DLD1 (cell line): ENCODE data around the gene ELFN2.

Source experiments
- in situ Hi-C: cut with HindIII; loops from 2 replicates; pipeline ENCODE4 v1.10.0; 2017; ENCODE audit warnings: low sequenced_read_pairs

ELFN2 gene

DNA sequence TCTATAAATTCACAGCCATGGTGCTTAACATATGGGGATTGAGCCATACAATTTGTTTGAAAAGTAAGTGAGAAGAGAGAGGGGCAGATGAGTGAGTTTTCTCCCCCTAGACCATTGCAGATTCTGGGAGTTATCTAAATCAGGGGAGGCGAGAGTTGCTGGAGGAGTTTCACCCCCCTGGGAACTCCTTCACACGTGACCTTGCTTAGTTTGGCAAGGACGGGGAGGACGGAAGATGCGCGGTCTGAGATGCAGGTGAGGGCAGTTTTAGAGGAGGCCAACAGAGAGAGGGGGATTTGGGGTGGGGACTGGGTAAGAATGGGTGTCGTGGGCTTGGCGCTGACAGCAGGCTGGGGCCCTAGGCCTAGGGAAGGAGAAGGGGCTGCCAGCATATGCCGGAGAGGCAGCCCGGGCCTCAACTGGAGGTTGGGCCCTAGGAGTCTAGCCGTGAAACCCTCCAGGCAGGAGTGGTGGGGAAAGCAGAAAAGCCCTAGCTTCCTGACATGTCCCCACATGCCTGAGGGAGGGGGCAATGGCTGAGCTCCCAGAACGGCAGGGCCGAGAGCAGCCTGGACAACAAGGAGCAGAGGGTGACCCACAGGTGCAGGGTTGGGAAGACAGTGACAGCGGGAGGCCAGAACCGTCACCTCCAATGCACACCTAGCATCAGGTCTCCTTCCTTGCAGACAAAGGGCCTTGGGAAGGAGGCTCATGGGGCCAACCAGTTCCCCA is 63.9 kb downstream of the ELFN2 start:
- in situ Hi-C loops = no loop called here

DNA sequence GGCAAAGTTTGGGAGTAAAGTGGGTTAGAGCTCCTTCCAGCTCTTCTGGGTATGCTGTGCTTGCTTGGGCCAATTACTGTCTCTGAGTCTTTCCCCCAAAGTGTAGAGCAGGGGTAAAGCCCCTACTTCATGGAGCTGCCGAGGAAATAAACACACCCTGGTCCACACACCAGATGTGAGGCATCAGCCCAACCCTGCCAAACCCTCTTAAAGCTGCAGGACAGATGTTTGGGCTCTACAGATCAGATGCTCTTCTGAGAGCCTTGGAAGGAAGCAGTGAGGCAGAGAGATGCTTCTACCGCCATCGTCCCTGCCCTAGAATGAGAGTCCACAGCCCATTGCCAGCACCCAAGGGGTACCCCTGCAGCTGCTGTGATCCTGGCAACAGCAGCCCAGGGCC is 64.7 kb downstream of the ELFN2 start:
- in situ Hi-C loops = no loop called here

DNA sequence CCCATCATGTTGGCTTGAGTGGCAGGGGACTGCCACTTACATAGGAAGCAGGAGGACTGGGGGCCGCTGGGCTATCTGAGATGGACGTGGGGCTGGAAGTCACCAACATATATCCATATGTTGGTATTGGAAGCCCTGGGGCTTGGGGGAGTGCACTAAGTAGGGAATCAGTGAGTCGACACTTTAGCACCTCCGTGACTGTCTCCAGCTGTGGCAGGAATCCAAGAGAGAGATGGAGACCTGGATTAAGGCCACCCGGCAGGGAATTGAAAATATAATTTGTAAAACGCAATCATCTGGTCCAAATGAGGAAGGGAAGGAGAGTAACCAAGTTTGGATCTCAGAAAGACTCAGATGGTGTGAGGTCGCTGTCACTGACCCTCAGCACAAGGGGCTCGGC is 68.4 kb downstream of the ELFN2 start:
- in situ Hi-C loops = no loop called here

DNA sequence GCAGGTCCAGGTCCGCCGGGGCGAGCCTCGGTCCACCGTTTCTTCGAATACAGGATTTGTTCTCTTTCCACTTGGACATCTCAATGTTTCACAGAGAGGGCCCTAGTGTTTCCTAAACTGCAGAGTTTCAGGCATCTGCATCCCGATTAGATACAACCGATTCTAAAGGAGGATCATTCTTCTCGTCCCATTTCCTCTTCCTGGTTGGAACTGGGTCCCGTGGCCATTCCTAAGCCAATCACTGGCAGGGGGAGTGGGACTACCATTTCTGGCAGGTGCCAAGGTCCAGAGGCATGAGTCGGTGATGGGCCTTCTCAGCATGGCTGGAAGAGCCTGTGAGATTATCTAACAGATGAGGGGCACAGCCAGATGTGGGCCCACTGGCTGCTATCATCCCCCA is 68.9 kb downstream of the ELFN2 start:
- in situ Hi-C loops = no loop called here

DNA sequence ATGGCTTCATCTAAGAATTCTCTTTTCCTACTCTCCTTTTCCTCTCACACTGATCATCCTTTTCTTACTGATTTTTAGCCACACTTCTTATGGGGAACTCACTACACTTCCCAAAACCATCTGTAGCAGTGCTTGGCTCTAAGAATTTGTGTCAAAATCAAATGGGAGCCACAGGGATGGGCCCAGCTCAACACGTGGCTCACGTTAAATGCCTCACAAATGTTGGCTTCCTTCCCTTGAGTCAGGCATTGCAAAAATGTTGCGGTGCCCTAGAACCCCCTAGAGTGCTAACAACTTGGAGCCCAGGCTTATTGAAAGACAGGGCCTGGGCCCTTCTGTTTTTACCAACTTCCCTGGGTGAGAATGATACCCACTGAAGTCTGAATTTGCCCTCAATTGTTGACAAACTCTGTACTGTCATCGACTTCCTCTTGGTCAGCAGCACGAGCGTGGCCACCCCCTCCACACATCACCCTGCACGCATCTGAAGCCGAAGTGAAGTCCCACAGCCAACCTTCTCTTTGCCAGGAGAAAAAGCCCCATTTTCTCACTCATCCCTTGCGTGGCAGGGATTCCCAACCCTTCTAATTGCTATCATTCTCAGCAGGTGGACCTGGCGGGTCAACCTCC is 69.7 kb downstream of the ELFN2 start:
- in situ Hi-C loops = no loop called here

DNA sequence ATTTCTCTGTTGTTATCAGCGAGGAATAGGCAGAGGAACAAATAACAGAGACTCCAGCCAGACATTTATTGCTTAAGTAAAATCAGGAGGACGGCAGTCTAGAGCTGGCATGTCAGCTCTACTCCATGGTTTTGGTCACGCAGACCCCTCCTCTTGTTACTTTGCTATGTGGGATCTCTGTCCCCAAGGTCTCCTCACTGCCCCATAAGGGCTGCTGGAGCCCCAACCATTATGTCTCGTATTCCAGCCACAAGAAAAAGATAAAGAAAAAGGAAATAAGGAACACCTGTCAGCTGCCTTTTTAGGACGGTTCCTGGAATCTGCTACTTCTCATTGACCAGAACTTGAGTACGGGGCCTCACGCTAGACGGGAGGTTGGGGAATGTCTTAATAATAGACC is 70.4 kb downstream of the ELFN2 start:
- in situ Hi-C loops = no loop called here

DNA sequence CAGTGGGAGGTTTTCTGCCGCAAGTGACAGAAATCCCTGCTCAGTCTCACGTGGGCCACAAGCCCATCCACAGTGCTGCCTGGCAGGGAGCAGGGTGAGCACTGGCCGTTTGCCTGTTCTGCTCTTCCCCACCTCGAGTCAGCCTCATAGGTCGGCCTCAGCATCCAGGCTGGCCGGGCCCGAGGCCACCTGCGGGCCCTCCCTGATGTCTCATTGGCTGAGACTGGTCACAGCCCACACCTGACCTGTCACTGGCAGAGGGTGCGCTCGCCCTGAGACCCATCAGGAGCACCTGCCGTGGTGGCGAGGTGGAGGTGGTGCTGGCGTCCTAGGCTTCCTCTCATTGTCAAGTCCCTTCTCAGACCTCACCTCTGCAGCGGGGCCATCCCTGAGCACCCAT is 72.1 kb downstream of the ELFN2 start:
- in situ Hi-C loops = no loop called here

DNA sequence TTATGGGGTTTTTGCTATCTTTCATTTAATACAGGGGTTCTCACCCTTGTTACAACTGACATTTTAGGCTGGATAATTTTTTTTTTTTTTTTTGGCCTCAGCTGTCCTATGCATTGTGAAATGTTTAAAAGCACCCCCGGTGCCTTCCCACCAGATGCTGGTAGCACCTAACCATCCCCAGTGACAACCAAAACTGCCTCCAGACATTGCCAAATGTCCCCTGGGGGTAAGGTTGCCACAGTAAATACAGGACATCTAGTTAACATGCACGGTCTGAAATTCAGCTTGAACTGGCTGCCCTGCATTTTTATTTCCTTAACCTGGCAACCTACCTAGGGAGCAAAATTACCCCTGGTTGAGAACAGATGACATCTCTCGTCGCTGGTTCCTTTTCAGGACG is 72.6 kb downstream of the ELFN2 start:
- in situ Hi-C loops = no loop called here

DNA sequence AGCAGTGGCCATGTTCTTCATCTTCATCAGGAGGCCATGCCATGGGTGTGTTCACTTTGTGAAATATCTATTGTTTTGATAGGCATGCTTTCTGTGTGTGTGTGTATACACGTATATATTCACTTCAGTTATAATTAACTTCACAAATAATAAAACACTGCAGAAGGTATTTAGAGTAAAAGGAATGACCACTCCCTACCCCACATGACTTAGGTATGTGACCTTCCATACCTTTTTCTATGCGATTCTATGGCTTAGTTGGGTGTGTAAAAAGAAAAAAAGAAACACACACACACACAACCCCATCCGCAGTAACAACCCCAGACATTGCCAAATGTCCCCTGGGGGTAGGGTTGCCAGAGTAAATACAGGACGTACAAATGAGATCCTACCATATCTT is 73.0 kb downstream of the ELFN2 start:
- in situ Hi-C loops = no loop called here

DNA sequence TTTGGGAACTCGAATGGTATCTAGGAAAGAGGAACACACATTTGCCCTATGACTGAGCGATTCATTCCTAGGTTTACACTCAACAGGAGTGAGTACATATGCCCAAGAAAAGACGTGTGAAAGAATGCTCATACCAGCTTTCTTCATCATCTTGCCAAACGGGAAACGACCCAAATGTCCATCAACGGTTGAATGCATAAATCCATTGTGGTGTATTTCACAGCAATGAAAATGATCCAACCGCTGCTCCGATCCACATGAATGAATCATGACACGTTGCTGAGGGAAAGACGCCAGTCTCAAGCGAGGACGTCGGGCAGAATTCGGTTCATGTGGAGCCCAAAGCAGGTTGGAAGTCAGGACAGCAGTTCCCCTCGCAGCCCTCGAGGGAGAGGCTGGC is 73.4 kb downstream of the ELFN2 start:
- in situ Hi-C loops = no loop called here

DNA sequence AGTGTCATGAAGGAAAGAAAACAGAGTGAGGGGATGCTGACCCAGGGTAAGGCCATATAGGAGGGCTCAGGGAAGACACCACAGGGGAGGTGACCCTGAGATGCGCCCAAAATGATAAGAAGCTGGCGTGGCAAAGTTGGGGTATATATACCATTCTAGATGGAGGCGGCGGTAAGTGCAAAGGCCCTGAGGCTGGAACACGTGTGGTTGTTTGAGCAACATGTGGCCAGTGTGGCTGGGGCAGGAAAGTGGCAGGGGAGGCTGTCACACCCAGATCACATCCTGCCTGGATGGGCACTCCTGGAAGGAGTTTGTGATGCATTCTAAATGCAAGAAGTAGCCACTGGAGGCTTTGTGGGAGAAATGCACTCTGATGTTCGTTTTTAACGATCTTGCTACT is 74.8 kb downstream of the ELFN2 start:
- in situ Hi-C loops = no loop called here

DNA sequence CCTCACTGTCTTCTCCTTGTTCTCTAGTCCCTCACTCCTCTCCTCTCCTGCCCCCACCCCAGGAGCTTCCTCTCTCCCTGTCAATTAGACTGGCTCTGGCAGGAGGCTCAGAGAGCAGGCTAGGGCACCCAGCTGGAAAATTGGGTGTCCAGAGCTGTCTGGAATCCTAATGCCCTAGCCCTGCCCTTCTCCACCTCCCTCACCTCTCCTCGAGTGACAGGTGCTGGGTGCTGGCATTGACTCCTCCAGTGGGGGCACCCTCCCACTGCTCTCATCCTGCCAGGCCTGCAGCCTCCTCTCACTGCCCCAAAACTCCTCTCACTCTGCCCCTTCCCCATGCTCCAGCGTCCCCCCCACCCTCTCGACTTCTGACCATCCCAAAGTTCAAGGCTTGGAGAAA is 76.0 kb downstream of the ELFN2 start:
- in situ Hi-C loops = no loop called here

DNA sequence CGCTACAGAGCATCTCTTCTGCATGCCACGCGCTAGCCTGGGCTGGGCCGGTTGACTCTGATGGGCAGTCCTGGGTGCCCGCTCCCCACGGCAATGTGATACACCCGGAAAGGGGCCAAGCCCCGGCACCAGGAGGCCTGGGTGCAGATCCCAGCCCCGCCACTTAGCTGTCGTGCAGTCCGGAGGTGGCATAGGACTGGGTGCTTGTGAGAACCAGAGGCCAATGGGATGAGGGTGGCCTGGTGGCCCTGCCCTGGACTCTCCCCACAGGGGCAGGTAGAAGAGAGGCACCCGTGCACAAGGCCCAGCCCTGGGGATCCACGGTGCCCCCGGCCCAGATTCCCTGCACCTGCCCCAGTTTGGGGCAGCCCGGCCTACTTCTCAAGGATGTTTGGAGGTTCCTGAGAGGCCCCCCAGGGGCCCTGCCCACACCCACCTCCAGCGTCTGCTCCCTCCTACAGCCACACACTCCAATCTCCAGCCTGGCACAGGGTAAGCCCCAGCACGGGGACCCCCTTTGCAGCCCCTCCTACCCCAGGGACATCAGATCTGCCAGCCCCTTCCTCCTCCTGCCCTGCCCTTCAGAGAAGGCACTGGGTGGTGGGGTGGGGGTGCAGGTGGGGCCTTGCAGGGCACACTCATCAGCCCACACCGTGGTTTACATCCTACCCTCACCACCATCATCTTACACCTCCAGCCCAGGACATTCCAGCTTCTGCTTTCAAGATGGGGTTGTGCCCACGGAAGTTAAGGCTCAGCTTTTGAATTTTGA is 78.0 kb downstream of the ELFN2 start:
- in situ Hi-C loops = no loop called here

DNA sequence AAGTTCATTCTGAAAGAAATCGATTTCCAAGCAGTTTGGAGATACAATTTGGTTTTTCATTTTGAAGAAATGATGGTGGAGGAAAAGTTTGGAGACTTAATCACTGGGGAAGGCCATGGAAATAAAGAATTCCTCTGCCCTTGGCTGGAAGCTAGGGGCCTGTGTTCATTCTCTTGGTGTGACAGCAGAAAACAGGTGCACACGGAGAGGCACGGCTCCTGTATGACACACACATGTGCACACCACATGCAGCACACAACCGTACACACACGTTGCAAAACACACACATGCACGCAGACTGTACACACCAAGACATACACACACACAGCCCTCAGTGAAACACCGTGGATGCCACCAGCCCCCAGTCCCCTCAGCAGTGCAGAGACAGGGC is 80.8 kb downstream of the ELFN2 start:
- in situ Hi-C loops = no loop called here

DNA sequence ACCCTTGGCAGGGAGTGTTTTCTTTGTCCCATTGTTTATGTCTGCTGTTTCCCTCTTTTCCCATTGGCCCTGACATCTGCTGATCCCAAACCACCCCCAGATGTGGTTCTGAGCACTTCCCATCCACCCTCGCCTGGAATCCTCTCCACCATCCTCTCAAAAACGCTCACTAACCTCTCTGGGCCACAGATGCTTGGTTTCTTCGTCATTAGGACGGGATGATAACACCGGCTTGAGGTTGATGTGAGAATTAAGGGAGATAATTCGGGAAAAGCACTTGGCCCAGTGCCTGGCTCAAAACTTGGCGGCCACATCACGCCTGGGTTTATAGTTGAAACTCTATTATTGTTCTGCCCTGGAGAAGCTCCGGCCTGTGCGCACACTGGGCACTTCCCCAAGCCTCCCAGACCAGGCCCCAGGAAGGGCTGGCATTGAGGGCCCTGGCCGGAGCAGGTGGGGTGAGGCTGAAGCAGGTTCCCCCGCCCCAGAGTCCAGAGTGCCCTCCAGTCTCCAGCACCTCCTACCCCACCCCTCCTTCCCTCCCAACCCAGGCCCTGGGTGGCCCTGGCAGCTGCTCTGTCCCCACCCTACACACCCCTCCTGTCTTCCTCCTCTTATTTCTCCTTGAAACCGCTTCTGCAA is 81.3 kb downstream of the ELFN2 start:
- in situ Hi-C loops = no loop called here

DNA sequence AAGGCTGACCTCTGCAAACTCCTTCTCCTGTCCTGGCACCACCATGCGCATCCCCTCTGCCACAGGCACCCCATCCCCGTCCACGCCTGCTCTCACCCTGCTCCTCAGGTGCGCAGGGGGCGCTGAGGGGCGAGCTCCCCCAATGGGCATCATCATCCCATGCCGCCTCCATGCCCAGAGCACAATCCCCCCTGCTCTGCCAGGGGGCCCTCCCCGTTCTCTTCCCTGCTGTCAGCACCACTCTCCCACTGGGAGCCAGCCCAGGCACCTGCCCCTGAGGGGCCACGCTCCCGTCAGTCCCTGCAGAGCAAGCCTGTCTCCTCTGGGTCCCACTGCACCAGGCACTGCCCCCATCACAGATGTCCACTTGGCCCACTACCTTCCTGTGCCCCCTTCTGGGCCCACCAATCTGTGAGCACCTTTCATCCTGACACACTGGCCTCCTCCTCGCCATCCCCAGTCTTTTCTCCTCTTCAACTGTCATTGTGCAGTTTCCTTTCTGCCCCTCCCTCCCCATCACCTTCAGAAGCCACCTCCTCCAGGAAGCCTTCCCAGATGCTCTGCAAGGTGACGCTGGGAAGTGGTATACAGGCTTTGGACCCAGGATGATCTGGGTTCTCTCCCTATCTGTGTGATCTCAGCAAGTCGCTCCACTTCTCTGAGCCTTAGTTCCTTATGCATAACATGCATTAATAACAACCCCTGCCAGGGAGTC is 82.4 kb downstream of the ELFN2 start:
- in situ Hi-C loops = no loop called here

DNA sequence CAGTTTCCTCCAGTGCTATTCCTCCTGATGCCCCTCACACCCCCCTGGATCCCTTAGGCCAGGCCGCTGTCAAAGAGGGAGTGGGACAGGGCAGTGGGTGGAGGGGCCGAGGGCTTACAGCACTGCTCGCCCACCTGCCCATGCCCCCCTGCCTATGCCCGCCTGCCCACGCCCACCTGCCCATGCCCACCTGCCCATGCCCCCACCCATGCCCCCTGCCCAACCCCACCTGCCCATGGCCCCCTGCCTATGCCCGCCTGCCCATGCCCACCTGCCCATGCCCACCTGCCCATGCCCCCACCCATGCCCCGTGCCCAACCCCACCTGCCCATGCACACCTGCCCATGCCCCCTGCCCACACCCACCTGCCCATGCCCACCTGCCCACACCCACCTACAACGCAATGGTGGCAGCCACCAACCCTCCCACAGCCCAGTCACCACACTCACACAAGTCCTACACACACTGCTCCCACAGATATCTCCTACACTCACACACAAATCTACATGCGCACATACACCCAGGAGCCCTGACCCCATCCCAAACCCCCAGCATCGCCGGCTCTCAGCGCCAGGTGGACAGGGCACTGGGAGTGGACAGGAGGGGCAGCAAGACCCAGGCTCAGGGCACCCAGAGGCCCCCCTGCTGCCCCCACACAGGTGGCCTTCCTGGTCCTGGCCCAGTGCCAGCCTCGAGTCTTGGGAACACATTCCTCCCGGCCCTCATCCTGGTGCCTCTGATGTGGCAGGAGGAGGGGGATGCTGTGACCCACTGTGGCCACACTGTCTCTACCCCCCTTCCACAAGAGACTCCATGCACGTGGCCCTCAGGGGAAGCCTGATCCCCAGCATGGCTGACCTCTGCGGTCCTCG is 83.2 kb downstream of the ELFN2 start:
- in situ Hi-C loops = no loop called here

DNA sequence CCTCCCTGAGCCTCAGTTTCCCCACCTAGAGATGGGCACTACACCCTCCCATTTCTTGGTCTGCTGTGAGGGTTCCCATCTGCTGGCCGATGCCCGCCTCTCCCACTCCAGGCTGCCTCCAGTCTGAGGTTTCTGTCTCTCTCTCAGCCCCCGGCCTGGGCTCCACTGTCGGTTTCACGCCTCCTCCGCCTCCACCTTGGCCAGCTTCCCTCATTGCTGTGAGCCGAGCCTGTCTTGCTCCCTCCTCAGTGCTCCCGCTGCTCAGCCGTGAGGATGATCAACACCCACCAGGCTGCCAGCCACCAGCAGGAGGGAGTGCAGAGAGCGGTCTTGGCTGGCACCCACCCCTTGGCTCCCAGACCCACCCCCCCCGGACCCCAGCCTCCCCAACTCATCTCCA is 83.9 kb downstream of the ELFN2 start:
- in situ Hi-C loops = no loop called here

DNA sequence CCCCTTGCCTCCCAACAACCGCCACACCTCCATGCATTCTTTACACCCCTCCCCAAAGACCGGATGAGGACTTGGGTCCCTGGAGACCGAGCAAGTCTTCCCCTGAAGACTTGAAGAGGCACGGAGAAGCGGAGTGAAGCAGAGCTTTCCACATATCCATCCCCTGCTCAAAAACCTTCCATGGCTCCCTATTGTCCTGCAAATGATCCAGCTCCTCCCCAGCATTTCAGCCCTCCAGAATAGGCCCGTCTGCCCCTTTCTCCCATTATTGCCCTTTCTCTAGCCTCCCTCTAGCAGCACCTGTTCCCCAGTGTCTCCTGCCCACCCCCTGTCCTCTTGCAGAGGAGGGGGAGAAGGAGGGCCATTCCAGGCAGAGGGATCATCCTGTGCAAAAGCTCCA is 85.2 kb downstream of the ELFN2 start:
- in situ Hi-C loops = no loop called here
